Measurements from ENCODE around the gene MORN5.

Gene MORN5

DNA sequence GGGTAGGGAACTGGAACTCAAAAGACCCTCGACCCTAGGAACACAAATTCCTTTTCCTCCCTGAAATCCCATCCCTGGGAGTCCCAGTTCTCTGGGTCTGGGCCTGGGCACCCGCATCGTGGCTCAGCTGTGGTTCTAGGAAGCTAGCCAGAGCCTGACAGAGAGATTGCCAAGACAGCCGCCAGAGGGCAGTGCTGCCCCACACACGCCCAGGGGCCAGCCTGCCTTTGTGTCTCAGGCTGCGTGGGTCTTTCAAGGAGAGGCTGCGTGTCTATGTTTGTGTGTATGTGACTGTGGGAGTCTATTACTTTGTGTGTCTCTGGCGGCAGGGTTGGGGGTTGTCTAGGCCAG is 34.6 kb upstream of the MORN5 start:
- DNase-seq: peak; percentile 64

DNA sequence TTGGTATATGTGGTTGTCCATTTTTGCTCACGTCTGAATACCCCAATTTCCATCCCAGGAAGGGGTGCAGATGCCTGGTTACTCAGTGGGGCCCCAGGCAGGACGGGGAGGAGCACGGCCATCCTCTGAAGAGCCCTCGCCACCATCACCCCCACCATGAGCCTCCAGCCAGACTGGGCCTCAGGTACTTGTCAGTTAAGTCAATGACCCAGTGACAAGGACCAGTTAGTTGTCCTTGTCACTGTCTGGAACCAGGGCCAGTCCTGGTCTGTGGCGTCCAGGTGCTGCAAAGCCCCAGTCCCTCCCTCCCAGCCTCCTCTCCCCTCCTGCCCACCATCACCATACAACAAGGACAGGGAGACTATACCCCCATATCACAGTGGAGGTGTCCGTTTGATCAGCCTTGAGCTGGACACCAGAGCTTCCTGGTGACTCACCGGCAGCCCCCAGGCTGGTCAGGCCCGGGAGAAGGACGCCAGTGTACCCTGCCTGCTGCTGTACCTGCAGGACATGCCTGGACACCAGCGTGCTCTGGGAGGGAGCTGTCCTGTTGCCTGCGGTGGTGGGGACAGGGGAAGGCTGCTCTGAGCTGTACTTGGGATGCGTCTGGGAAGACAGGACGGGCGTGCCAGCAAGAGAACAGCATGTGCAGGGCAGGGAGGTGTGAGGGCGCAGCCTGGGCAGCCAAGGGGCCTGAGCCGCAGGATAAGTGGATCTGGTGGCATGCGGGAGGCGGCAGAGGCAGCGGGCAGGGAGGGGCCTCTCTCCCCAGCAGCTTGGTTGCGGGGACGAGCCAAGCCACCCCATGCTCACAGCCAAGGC is 34.0 kb upstream of the MORN5 start:
- DNase-seq: no peak

DNA sequence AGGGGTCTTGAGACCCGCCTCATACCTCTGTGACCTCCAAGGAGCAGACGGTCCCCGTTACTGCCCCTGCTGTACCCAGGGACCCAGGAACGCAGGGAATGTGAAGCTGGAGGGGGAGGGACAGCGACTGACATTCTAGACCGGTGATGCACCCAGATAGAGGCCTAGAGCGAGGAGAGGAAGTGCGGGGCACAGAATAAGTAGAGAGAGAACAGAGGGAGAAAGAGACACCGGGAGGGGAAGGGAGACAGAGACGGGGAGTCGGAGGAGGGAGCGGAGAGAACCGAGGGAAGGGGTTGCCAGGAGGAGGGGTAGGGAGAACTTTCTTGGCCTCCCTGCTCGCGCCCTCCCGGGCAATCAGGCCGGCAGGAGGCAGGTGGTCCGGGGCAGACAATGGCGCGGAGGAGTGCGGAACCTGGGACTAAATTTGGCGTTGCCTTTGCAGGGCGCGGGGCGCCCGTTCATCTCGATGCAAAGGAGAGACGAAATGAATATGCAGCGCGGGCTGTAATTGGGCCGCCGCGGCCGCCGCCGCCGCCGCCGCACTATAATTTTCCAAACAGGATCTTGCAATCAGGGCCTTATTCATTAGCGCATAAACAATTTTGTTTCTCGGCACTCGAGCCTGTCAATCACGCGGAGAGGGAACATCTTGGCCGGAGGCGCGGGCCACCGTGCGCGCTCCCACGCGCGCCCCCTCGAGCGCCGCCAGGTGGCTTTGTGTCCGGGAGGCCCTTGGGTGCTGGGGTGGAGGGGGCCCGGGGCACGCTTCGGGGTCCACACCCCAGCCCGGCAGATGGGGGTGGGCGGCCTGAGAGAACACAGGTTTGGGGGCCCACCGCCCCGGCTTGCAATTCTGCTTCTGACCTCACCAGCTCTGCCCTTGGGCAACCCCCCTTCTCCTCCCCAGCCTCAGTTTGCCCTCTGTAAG is 33.1 kb upstream of the MORN5 start:
- peak; percentile 71 for DNase-seq

DNA sequence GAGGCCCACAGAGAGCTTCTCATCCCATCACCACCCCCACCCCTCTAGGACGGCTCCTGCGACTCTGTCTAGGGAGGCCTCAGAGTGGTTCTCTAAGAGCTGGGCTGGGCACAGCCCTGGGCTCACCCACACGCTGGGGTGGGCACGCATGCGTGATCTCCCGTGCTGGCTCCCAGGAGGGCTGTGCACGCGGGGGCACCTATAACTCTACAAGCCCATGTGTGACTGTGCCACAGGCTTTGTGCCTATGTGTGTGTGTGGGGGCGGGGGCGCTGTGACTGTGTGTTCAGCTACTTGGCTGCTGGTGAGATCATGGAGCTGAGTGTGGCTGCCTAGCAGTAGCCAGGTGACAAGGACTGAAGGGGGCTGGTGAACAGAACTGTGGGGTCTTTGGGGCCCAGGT is 32.3 kb upstream of the MORN5 start:
- DNase-seq: no peak

DNA sequence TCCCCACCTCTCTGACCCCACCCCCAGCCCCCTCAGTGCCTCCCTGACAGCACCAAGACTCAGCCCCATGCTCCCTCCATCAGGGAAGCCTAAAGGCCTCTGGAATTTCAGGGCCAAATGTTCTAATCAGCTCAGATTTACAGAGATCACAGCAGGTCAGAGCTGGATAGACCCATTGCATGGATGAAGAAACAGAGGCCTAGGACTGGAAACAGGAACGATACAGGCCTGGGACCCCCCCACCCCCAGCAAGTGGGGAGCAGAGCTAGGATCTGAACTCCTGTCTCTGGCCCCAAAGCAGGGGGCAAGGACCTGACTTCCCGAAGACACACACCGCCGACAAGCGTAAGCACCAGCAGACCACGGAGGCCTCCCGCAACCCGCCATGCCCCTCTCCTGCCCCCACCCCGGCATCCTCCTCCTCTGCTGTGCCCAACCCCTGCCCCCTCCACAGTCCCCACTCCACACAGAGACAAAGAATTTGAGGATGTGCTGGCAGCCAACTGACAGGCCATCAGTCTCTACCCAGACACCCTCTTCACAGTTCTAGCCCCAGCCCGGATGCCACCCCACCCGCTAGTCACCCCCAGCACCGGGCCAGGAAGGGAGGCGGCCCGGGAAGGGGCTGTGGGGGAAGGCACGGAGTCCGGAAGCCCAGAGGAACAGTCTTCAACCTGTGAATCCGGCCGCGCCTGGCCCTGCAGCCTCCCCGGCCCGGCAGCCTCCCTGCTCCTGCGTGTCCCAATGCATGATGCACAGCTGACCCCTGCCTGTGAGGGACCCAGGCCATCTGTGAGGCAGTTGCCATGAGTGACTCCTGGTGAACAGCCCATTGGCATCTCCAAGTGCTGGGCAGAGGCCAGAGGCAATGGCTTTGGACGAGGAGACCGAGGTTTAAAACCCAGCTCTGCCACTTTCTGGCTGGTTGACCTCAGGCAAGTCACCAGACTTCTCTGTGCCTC is 31.4 kb upstream of the MORN5 start:
- no peak for DNase-seq

DNA sequence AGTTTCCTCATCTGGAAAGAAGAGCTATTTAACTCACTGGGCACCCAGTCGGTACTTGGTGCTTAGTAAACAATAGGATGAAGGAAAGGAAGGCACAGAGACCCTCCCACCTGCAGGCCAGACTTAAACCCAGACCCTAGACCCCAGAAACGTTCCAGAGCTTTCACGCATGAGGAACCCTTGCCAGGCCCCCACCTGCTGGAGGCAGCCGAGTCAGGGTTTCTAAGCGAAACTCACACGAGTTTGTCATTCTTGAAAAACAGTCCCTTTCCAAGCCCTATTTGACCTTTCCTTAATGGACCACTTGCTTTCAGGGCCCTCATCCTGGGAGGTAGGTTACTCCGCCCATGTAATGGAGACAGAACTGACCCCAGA is 30.8 kb upstream of the MORN5 start:
- no peak for DNase-seq

DNA sequence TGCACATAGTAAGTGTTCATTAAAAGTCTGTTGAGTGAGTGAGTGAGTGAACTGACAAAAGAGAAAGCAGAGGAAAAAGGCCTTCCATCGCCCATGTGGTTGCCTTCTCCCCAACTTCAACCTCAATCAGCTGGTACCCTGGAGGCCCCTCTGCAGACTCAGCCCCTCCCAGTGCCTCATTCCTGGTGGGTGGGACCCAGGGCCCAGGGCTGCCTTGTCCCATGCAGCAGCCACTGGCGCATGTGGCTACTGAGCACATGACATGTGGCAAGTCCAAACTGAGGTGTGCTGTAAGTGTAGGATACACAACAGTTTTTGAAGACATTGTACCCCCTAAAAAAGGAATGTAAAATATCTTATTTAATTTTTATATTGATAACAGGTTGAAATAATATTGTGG is 29.7 kb upstream of the MORN5 start:
- no peak for DNase-seq

DNA sequence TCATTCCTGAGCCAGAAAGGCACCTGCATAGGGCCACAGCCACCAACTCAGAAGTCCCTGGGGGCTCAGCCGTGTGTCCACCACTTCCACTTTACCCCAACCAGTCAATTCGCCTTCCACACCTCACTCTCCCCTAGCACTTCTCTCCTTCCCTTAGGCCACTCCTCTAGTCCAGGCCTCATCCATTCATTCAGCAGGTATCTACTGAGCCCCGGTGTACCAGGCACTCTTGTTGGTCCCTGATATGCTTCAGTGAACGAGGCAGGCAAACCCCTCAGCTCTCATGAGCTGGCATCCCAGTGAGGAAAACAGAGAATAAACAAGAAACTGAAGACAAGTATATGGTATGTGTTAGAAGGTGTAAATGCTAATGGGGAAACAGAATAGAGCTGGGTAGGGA is 28.9 kb upstream of the MORN5 start:
- no peak for DNase-seq

DNA sequence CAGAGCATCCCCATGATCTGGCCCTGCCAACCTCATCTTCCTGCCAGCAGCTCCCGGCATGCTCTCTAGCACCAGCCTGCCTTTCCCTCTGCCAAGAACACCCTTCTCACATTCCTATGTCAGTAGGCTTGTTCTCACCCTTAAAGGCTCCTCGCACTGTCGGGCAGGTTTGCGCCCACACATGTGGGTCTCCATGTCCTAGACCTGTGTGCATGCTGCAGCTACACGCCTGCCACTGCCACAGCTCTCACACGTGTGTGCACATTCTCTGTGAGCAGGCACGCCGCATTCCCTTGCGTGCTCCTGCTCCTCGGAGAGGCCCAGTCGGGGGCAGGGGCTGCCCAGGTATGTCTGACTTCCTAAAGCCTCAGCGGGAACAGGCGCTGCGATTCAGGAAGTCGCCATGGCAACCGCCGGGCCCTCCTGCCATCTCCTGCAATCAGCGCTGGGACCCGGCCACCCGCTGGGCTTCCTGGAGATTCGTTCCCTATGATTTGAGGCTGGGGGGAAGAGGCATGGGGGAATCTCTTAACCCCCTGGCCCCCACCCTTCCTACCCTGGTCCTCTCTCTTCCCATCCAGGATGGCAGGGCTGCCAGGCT is 28.2 kb upstream of the MORN5 start:
- no peak for DNase-seq

DNA sequence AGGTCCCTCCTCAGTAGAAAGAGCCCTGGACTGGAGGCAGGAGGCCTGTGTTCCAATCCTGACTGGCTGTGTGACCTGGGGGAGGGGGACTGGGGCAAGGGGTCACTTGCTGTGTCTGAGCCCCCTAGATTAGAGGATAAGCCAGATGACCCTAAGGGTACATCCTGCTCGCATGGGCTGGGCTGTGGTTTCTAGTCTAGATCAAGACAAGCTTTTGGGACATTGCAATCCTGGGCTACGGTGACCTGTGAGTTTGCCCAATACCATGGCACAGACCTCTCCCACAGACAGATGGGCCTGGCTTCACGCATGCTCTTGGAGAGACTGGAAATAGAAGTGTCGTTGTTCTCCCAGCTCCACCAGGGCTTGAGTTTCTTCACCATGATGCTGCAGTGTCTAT is 27.2 kb upstream of the MORN5 start:
- no peak for DNase-seq

DNA sequence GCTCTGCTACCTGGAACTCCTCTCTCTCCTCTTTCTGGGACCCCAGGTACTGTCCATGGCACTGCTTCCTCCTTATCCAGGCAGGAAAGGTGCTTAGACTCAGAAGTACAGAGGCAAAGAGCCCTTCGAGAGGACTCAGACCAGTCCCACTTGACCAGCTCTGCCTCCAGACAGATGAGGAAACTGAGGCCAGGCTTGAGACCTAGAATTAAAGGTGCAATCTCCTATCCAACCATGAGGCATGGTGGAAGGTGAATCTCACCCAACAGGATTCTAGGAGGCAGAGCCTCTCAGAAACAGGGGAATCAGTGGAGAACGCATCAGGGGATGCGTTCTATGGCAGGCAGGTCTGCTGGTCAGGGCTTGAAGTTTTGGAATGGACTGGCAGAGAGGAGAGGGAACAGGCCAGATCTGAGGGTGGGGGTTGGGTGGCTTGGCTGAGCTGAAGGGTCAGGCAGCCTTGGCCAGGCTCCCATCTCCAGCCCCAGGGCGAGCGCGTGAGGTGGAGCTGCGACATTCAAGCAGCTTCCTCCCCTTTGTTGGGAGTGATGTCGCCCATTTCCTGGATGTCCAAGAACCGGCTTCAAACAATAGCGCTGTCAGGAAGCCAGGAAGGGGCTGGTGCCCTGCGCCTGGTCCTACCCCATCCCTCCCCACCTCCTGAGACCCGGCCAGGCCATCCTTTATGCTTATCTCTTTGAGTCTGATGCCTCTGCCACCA is 26.3 kb upstream of the MORN5 start:
- DNase-seq: no peak

DNA sequence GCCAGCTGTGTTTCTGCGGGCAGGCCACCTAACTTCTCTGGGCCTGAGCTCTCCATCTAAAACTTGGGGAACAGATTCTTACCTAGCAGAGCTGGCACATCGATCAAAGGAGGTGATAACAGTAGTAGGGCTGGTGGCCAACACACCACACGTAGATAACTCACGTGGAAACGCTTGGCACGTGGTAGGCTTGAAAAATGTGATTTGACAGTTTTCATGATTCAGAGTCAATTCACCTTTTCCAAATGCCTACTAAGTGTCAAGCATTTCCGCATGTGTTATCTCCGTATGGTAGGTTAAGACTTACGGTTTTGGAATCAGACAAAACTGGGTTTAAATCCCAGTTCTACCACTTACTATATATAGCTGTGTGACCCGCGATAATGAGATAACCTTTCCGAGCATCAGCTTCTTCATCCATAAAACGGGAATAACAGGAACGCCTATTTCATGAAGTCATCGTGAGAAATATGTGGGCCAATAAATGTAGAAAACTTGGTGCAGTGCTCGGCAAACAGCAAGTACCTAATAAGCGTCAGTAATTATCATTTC is 25.6 kb upstream of the MORN5 start:
- DNase-seq: no peak

DNA sequence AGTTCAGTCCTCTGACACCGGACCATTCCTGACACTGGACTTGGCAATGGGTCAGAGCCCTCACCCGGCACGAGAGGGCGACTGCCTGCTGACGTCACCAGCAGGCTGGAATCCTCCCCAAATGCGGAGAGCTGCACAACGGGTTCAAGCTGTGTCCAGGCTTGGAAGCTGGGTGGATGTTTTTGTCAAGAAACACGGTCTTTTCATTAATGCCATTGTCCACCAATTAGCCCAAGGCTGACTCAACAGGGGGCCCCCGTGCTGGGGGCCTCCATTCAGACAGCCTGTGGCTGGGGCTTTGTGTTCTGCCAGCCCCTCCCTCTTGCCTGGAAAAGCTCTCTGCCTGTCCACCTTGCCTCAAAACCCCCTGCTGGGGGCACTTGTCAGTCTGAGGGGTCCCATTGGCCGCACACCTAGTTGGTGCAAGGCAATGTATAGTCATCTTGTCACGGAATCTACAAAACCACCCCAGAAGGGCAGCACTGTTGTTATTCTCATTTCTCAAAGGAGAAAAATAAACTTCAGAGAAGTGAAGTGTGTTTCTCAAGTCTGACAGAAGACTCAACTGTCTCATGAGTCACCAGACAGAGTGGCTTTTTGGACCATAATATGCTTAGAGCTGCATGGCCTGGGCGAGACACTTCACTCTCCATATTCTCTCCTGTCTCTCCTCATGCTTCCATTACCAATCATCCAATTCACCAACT is 24.7 kb upstream of the MORN5 start:
- no peak for DNase-seq

DNA sequence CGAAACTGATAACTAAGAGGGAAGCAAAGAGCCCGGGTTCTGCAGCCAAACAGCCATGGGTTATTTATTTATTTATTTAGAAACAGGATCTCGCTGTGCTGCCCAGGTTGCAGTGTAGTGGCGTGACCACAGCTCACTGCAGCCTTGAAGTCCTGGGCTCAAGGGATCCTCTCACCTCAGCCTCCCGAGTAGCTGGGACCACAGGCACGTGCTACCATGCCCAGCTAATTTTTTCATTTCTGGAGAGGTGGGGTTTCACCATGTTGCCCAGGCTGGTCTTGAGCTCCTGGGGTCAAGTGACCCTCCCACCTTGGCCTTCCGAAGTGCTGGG is 24.2 kb upstream of the MORN5 start:
- no peak for DNase-seq

DNA sequence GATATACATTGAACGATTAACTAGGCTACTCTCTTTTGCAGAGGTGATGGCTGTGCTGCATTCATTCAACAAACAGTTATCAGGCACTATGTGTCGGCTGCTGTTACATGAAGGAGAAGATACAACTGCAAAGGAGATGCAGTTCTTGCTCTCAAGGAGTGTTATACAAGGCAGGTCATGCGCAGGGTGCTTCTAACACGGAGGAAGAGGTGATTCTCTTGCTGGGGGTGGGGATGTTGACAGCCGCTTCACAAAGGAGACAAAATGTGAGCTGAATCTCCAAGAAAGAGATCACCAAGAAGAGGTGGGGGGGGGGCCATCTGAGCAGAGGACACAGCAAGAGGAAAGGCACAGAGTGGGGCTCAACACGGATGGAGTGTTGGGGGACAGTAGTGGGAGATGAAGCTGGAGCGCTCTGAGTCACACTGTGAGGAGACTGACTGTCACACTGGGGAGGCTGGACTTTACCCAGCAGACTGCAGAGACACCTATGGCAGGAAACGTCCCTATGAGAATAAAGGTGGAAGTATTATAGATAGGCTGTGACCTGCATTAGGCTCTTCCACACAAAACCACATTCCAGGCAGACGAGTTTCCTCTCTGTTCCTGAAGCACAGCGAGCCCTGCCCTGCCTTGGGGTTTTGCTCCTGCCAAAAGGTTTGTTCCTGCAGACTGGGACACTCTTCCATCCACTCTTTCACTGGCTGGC is 21.0 kb upstream of the MORN5 start:
- DNase-seq: no peak

DNA sequence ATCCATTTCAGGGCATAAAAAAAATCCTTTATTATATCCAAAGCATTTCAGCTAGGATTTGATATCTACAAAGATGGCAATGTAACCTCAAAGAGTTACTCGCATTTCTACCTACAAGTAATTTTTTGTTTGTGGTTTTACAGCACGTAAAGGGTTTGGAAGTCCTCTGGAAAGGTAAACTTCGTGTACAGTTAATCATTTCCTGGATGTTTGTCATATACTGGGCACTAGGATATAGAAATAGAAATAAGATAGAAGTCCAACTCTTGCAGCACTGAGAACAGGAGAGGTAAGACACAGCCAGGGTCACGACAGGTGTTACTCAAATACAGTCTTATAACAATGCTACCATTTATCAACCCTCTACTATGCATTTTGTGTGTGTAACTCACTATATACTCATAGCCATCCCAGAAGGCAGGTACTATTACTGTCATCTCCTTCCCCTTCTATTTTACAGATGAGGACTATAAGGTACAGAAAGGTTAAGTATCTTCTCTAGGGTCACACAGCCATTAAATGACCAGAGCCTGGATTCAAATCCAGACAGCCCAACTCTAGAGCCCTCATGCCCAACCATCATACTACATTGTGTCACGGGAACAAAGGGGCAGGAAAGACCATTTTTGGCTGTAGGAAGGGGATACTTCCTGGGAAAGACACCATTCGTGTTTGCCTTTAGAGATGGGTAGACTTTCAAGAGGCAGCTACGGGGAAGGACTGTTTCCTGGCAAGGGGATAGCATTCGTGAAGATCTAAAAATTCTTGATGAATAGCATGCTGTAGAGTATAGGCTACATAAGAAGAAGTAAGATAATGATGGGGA is 19.1 kb upstream of the MORN5 start:
- no peak for DNase-seq

DNA sequence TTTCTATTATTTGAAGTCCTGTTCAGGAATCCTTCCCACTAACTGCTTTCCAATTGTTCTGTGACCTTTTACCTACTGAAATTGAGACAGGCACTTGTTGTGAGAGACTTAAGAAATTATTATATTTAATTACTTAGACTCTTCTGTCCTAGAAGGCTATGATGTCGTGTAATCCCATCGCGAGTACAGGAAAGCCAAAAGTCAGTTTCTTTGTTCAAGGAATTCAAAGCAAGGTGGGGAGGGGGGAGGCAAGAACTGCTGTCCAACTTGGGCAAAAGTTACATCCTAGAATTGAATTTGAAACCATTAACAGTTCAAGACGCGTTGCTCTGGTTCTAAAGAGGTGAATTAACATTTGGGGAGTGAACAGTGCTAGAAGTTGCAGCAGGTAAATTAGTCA is 18.0 kb upstream of the MORN5 start:
- no peak for DNase-seq

DNA sequence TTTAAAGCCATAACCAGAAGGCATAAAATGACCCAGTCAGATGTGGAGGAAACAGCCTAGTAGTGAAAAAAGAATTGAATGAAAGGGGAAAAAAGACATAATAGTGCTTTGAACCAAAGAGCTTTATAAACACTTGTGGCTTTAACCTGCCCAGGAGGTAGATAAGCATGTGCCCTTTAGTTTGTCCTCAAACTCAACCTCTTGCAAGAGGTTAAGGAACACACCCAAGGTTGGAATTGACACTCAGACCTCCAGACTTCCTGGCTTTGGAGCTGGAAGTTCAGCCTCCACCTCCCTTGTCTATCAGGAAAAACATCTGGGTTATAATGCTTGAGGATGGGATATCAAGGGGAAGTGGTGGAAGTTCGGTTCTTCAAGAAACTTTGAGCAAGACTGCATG is 16.4 kb upstream of the MORN5 start:
- no peak for DNase-seq

DNA sequence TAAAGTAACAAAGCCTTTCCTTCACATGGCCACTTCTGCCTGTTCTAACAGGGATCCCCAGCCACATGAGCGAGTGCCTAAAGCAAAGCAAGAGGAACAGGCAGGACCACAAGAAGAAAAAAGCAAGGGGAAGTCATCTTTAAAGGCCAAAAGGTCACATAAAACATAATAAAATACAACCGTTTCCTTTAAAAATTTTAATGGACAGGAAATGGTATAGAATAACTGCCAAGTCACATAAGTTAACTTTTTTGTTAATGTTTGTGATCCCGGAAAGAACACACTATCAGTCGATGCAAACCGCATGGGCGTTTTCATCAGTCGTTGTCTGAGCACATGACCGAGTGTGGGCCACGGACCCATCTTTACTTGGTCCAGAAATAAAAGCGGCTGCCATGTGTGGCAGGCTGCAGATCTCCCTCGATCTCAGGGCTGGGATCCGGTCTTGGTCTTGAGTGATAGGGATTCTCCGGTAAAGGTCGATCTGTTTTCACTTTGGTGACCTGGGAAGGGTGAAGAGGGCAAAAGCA is 15.8 kb upstream of the MORN5 start:
- no peak for DNase-seq
